Measurements from ENCODE around the gene PTPRA.

PTPRA gene

GRCh38 chr20:2911200-2911599 is 37.9 kb downstream of the PTPRA start:
- H3K4me3 ChIP-seq (ENCODE audit: low read depth, low read length) = no peak overlapping the region
- TF ChIP-seq CTCF (IDR thresholded peaks at IDR 0.05; ENCODE audit: borderline replicate concordance, insufficient read depth, low read depth, low read length) = no peak

- no peak for TF ChIP-seq CTCF (IDR thresholded peaks at IDR 0.05; ENCODE audit: borderline replicate concordance, insufficient read depth, low read depth, low read length)
- H3K4me3 ChIP-seq (ENCODE audit: low read depth, low read length) = no peak overlapping the region
Measured at GRCh38 chr20:2914160-2914559, 40.9 kb downstream of the PTPRA start.

GRCh38 chr20:2917266-2917665 is 44.0 kb downstream of the PTPRA start:
- no peak for TF ChIP-seq CTCF (IDR thresholded peaks at IDR 0.05; ENCODE audit: borderline replicate concordance, insufficient read depth, low read depth, low read length)
- no peak overlapping the region for H3K4me3 ChIP-seq (ENCODE audit: low read depth, low read length)

- no peak overlapping the region for H3K4me3 ChIP-seq (ENCODE audit: low read depth, low read length)
- TF ChIP-seq CTCF (IDR thresholded peaks at IDR 0.05; ENCODE audit: borderline replicate concordance, insufficient read depth, low read depth, low read length) = no peak
Measured at GRCh38 chr20:2918096-2919049, 45.1 kb downstream of the PTPRA start.

- TF ChIP-seq CTCF (IDR thresholded peaks at IDR 0.05; ENCODE audit: borderline replicate concordance, insufficient read depth, low read depth, low read length) = no peak
- no peak overlapping the region for H3K4me3 ChIP-seq (ENCODE audit: low read depth, low read length)
Measured at GRCh38 chr20:2919518-2920245, 46.4 kb downstream of the PTPRA start.

- no peak overlapping the region for H3K4me3 ChIP-seq (ENCODE audit: low read depth, low read length)
- TF ChIP-seq CTCF (IDR thresholded peaks at IDR 0.05; ENCODE audit: borderline replicate concordance, insufficient read depth, low read depth, low read length) = no peak
Measured at GRCh38 chr20:2920473-2920872, 47.2 kb downstream of the PTPRA start.

Measured in GM12875 (cell line).